Activated CD8-positive, alpha-beta memory T cell treated with anti-CD3 and anti-CD28 coated beads, Interleukin-2, amount 50 U/mL, for 24 hours (primary cell): ENCODE measurements around the gene GCLC.
"Not testable (repeated sequence)": the region's sequence is repeated elsewhere in the genome, so short reads cannot be mapped to it uniquely, and the experiment has no call there.

Source experiments
- DNase-seq: peaks from one replicate; pipeline ENCODE4 v3.0.0-alpha.2; 2020; ENCODE audit errors: extremely low read depth

GCLC gene

GRCh38 chr6:53556986-53557715 is 12.2 kb upstream of the GCLC start:
- no peak for DNase-seq

GRCh38 chr6:53553600-53553999 is 8.7 kb upstream of the GCLC start:
- DNase-seq: not testable (repeated sequence)

GRCh38 chr6:53551681-53552080 is 6.8 kb upstream of the GCLC start:
- DNase-seq: not testable (repeated sequence)

GRCh38 chr6:53547811-53548496 is 3.1 kb upstream of the GCLC start:
- peak; percentile 88 for DNase-seq

- DNase-seq: no peak
These were observed 2.4 kb upstream of the GCLC start for GRCh38 chr6:53547166-53547810.

- no peak for DNase-seq
These were observed 1.4 kb upstream of the GCLC start for GRCh38 chr6:53546281-53546680.

- DNase-seq: no peak
These were observed 758 bp downstream of the GCLC start for GRCh38 chr6:53544217-53544469.

GRCh38 chr6:53543359-53544216 is 1.3 kb downstream of the GCLC start:
- DNase-seq: no peak

GRCh38 chr6:53541900-53542299 is 3.0 kb downstream of the GCLC start:
- DNase-seq: no peak

GRCh38 chr6:53540129-53540692 is 4.7 kb downstream of the GCLC start:
- DNase-seq: no peak

- DNase-seq: no peak
These were observed 5.3 kb downstream of the GCLC start for GRCh38 chr6:53539561-53539960.

- no peak for DNase-seq
These were observed 8.3 kb downstream of the GCLC start for GRCh38 chr6:53536561-53536960.

- no peak for DNase-seq
These were observed 12.0 kb downstream of the GCLC start for GRCh38 chr6:53532942-53533341.

GRCh38 chr6:53532061-53532797 is 12.7 kb downstream of the GCLC start:
- no peak for DNase-seq

- no peak for DNase-seq
These were observed 14.0 kb downstream of the GCLC start for GRCh38 chr6:53530780-53531386.

GRCh38 chr6:53530346-53530745 is 14.6 kb downstream of the GCLC start:
- DNase-seq: no peak

GRCh38 chr6:53529324-53530036 is 15.4 kb downstream of the GCLC start:
- no peak for DNase-seq

- DNase-seq: no peak
These were observed 16.8 kb downstream of the GCLC start for GRCh38 chr6:53528107-53528506.

- no peak for DNase-seq
These were observed 17.6 kb downstream of the GCLC start for GRCh38 chr6:53527249-53527765.

GRCh38 chr6:53526000-53526399 is 18.9 kb downstream of the GCLC start:
- DNase-seq: no peak
